Measurements from ENCODE around the gene VEZT. TPM values are rescaled to one million over a fixed set of nuclear protein-coding genes. Genes with fewer than 3 reads are reported as not detected.

The VEZT gene
- polyA plus RNA-seq, 1 of the 3 experiments (the other 2 are of a cell fraction) = 41.2 TPM

DNA sequence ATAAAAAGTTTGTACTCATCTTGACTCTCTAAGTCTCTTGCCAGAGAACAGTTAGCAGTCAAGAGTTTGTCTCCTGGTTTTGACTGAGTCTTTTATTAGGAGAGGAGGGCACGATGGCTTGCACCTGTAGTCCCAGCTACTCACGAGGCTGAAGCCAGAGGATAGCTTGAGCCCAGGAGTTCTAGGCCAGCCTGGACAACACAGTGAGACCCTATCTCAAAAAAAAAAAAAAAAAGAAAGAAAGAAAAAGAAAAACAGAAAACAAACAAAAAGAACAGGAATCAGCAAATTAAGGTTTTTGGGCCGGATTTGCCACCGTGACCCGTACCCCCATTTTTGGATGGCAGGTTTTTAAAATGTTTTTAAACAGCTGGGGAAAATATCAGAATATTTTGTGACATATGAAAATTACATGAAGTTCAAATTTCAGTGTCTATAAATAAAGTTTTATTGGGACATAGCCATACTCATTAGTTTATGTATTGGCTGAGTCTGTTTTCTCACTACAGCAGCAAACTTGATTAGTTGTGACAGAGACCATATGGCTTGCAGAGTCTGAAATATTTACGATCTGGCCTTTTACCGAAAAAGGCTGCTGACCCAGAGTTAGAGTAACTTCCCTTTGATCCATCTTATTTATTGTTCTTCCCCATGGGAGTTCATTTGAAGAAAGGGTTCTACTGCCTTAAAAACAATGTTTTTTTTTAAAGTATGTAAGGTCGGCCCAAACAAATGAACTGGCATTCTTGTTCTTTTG lies 31.2 kb downstream of the VEZT start (continued):
- TF ChIP-seq RXRA (IDR thresholded peaks at IDR 0.05; ENCODE audit: borderline replicate concordance, low read depth) = peak; percentile 77
- peak; percentile 70 for TF ChIP-seq CHD2 (IDR thresholded peaks at IDR 0.05; ENCODE audit: low read length, partially characterized antibody)
- TF ChIP-seq, protein P1, sequence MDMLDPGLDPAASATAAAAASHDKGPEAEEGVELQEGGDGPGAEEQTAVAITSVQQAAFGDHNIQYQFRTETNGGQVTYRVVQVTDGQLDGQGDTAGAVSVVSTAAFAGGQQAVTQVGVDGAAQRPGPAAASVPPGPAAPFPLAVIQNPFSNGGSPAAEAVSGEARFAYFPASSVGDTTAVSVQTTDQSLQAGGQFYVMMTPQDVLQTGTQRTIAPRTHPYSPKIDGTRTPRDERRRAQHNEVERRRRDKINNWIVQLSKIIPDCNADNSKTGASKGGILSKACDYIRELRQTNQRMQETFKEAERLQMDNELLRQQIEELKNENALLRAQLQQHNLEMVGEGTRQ (IDR thresholded peaks at IDR 0.05; ENCODE audit: borderline replicate concordance, low read depth, low read length) = no peak
- no peak for TF ChIP-seq SMC3 (IDR thresholded peaks at IDR 0.05; ENCODE audit: low read depth, low read length)
- peak; percentile 95 for TF ChIP-seq POLR2AphosphoS5 (IDR thresholded peaks at IDR 0.05; ENCODE audit: low read depth, low read length)
- TF ChIP-seq YY1 (IDR thresholded peaks at IDR 0.05; ENCODE audit: low read depth) = no peak
- no peak for TF ChIP-seq FOXM1 (IDR thresholded peaks at IDR 0.05; ENCODE audit: low read depth)
- no peak for TF ChIP-seq EZH2phosphoT487 (IDR thresholded peaks at IDR 0.05; ENCODE audit: borderline replicate concordance, low read depth)
- peak; percentile 64 for TF ChIP-seq TEAD4 (IDR thresholded peaks at IDR 0.05; ENCODE audit: borderline replicate concordance, insufficient read depth)
- peak; percentile 88 to 90 for TF ChIP-seq EP300 (IDR thresholded peaks at IDR 0.05; ENCODE audit: borderline replicate concordance in 1 of 2, low read depth in 1 of 2, low read length in 1 of 2)
- TF ChIP-seq RAD21 (IDR thresholded peaks at IDR 0.05; ENCODE audit: low read length) = no peak; the same call in 1 of the 2 replicates

DNA sequence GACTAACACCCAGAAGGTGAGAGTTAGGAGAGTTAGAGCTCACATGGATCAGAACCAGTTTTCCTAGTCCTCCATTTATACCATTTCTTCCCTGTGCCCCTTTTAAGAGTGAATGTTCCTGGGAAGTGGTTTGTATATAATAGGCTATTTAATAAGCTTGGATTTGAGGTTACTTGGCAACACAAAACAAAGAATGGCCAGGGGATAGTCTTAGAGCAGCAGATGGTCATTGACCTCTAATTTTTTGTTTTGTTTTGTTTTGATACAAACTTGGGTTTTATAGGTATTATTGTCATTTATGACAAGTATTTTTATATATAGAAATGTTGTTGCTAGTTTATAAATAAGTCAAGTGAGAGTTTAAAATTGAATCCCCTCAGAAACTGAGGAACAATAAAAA lies 35.8 kb downstream of the VEZT start:
- Histone ChIP-seq H3K4me1 (ENCODE audit: control insufficient read depth in 1 of 2, insufficient read depth in 2 of 2, low read depth in 1 of 2, low read length in 1 of 2) (peaks cover 7 to 13% of the 10 kb centered on the region in 2 experiments; a peak in 3 of 4 replicates), H4K20me1 (ENCODE audit: insufficient read depth) (peaks cover 9% of the 10 kb centered on the region; the same call in 1 of the 2 replicates), H3K27me3 (ENCODE audit: insufficient read depth) (no peaks in the 10 kb centered on the region), H3K36me3 (replicated peaks in 1 of 2; ENCODE audit: control insufficient read depth in 1 of 2, insufficient read depth in 2 of 2, low read length in 1 of 2) (peaks cover 40 to 41% of the 10 kb centered on the region in 2 experiments), H3K9me3 (no peaks in the 10 kb centered on the region), H3K27ac (ENCODE audit: low read depth in 2 of 2, low read length in 1 of 2) (no peak overlapping the region), H3K9ac (no peak overlapping the region), H3K4me2 (no peak overlapping the region), H3K79me2 (ENCODE audit: insufficient read depth) (peaks cover 53% of the 10 kb centered on the region), H3K4me3 (ENCODE audit: low read depth in 2 of 2, low read length in 1 of 2) (no peak overlapping the region), H3F3A (replicated peaks; ENCODE audit: insufficient read depth) (peaks cover 11% of the 10 kb centered on the region), H2AFZ (ENCODE audit: low read depth) (no peak overlapping the region), H3K9me2 (no peaks in the 10 kb centered on the region)
- no peak for TF ChIP-seq RXRA (IDR thresholded peaks at IDR 0.05; ENCODE audit: borderline replicate concordance, low read depth)
- TF ChIP-seq, protein P2, sequence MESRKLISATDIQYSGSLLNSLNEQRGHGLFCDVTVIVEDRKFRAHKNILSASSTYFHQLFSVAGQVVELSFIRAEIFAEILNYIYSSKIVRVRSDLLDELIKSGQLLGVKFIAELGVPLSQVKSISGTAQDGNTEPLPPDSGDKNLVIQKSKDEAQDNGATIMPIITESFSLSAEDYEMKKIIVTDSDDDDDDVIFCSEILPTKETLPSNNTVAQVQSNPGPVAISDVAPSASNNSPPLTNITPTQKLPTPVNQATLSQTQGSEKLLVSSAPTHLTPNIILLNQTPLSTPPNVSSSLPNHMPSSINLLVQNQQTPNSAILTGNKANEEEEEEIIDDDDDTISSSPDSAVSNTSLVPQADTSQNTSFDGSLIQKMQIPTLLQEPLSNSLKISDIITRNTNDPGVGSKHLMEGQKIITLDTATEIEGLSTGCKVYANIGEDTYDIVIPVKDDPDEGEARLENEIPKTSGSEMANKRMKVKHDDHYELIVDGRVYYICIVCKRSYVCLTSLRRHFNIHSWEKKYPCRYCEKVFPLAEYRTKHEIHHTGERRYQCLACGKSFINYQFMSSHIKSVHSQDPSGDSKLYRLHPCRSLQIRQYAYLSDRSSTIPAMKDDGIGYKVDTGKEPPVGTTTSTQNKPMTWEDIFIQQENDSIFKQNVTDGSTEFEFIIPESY (IDR thresholded peaks at IDR 0.05; ENCODE audit: borderline replicate concordance, low read depth) = no peak
- no peak for TF ChIP-seq ELF1 (IDR thresholded peaks at IDR 0.05)
- no peak for TF ChIP-seq NRF1 (IDR thresholded peaks at IDR 0.05; ENCODE audit: low read depth, low read length)
- no peak for TF ChIP-seq FOXM1 (IDR thresholded peaks at IDR 0.05; ENCODE audit: low read depth)
- TF ChIP-seq RCOR1 (IDR thresholded peaks at IDR 0.05; ENCODE audit: low read length) = no peak
- no peak for TF ChIP-seq TAF1 (IDR thresholded peaks at IDR 0.05; ENCODE audit: borderline replicate concordance, low read depth, low read length)
- no peak for TF ChIP-seq TCF12 (IDR thresholded peaks at IDR 0.05)
- TF ChIP-seq, protein P3, sequence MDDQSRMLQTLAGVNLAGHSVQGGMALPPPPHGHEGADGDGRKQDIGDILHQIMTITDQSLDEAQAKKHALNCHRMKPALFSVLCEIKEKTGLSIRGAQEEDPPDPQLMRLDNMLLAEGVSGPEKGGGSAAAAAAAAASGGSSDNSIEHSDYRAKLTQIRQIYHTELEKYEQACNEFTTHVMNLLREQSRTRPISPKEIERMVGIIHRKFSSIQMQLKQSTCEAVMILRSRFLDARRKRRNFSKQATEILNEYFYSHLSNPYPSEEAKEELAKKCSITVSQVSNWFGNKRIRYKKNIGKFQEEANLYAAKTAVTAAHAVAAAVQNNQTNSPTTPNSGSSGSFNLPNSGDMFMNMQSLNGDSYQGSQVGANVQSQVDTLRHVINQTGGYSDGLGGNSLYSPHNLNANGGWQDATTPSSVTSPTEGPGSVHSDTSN (IDR thresholded peaks at IDR 0.05) = no peak
- no peak for TF ChIP-seq JUND (IDR thresholded peaks at IDR 0.05)
- no peak for TF ChIP-seq POLR2AphosphoS5 (IDR thresholded peaks at IDR 0.05; ENCODE audit: low read depth, low read length)
- ChIA-PET CTCF (interaction anchor here (0.5 to 1.1 kb wide), 2 partner anchors 16 to 83 kb away, joined by 3 to 4 read pairs; no protein-coding TSS in a partner anchor), POLR2A (no interaction called here)
- DNase-seq = no peak
